Anterior cingulate cortex (tissue), 58 donors: ENCODE measurements around the gene CORO6.

ENCODE experiments used
- DNase-seq, 58 donors: peaks; one replicate each; lab custom pipeline; 2025; lab: John Stamatoyannopoulos, UW

Gene CORO6

DNA sequence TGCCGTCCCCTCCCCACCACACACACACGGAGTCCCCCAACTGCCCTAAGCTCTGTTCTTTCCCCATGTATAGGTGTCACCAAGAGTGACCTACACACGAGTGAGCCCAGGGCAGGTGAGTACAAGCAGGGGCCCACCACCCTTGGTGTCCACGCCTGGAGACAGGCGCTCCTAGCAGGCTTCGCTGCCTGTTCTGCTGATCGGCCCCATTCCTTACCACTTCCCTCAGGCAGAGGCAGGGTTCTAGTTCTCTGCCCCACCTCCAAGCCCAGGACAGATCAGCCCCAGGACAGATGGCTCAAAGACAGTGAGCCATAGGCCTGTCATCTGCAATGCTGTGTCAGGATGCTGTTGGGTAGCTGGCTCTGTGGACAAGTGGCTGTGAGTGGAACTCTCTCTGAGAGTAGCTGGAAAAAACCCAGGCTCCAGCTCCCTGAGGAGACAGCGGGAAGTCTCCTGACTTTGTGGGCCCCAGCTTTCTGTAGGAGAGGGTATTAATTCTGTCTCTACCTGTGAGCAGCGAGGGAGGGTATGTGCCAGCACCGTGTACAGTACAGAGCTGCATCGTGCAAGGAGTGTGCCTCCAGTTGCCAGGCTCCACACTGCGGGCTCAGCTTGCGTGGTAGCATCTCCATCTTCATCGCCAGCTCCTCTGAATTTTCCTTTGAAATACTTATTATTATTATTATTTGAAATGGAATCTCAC is 53.3 kb downstream of the CORO6 start:
- no peak for DNase-seq

DNA sequence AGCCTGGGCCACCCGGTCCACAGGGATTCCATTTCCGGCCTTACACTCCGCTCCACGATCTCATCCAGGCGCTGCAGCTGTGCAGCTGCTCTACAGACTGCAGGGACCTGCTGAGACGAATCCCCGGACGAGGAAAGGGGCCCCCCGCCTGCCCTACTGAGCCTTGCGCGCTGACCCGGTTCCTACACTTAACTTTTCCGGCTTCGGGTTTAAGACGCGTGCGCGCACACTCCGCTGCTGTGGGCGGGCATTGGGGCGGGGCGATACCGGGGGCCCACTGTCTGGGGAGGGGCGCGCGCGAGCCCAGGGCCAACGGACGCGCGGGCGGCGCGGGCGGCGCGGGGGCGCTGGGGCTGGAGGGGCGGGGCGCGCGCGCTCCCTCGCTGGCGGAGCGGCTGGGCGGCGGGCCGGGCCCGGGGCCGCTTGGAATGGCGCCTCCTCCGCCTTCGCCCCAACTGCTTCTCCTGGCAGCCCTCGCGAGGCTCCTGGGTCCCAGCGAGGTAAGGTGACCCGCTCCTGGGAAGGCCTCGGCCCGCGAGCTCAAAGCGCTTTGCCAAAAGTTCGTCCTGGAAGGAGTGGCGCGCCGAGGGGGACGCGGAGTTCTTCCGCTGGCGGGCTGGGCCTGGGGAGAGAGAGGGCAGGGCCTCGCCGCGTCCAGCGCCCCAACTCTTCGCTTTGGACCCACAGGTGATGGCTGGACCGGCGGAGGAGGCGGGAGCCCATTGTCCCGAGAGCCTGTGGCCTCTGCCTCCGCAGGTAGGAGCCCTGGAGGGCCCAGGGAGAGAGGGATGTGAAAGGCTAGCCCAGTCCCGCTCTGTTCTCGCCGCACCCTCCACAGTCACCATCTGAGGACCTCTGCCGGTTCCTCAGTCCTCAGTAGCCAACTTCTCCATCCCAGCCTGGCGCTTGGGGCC is 54.1 kb downstream of the CORO6 start, which contains the start of gene TP53I13:
Gene TP53I13 (plus strand): TSS at position 371 of the 914 bp plus-strand sequence. CDS start 58 bp downstream, at position 429.
- DNase-seq = peak in 48 of 58 donors; percentile 35 to 86 (median 71)

DNA sequence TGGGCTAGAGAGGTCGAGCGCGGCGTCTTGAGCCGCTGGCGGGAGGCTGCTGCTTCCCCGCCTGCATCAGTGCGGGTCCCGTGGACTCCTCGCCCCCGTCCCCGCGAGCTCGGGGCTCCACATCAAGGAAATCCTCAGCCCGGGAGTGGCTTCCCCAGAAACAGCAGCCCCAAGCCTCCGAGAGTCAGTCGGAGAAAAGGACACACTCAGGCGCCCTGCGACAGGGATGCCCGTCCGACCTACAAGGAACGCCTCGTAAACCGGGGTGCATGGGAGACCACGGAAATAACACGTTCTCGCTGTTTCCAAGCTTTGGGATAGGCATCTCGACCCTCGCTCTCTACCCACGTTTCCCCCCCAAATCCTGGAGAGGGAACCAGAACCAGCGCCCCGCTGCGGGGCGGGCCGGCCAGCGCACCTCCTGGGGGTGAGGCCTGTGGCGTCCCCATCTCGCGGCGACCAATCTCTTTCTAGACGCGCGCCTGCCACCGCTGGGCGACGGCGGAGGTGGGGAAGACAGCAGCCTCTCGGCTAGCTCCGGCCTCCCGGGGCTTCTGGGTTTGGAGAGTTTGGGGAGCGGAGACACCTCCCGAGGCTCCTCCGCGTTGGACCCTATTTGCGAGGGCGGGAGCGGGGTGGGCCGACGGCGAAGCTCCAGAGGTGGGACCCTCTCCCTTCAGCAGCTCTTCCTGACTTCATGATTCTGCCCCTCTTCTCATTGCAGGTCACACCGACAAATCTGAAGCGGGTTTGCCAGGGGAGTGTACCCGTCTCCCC is 55.0 kb downstream of the CORO6 start:
- DNase-seq = peak in 18 of 58 donors; percentile 34 to 60 (median 44)

DNA sequence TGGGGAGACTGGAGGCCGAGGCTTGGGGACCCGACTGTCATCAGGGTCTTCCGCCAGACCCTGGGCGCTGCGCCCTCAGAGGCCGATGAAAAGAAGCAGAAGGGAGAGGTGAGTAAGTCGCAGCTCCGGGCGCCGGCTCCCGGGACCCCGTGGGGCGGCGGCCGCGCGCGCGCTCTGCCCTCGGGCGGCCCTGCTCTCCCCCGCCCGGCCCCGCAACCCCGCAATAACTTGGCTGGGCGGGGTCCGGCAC is 55.5 kb downstream of the CORO6 start:
- no peak for DNase-seq

DNA sequence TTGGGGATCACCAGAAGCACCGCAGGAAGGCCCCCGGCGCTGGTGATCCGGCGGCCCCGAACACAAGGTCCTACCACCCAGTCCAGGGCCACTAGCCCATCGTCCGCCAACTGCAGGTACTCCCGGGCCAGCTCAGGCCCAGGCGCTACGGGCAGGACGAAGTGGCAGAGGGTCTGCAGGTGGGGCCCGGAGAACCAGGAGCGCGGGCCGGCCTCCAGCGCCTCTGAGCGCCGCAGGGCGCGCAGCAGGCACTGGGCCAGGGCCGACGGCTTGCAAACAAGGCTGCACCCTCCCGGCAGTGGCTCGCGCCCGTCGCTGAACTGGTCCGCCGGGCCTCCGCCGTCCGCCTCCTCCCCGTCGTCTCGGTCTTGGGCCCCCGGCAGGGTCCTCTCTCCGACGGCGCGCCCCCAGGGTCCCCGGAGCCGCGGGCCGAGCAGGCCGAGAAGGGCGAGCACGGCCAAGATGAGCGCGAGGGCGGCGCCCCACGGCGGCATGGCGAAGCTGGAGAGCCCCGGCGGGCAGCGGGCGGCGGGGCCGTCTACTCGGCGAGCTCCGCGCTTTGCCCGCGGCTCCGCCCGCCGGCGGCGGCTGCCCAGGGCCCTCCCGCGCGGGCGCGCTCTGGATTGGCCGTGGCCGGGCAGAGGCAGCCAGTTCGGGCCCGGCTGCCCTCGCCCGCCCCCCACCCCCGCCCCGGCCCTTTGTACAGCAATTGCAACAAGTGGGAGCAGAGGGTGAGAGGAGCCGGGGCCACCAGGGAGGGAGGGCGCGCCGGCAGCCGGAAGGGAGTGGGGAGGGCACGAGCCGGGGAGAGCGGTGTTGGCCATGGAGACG is 56.0 kb downstream of the CORO6 start, which contains the start of gene ABHD15:
Gene ABHD15 (minus strand): TSS at position 565 of the 831 bp plus-strand sequence. CDS start 71 bp downstream, at position 494.
- peak in 31 of 58 donors; percentile 32 to 74 (median 56) for DNase-seq

DNA sequence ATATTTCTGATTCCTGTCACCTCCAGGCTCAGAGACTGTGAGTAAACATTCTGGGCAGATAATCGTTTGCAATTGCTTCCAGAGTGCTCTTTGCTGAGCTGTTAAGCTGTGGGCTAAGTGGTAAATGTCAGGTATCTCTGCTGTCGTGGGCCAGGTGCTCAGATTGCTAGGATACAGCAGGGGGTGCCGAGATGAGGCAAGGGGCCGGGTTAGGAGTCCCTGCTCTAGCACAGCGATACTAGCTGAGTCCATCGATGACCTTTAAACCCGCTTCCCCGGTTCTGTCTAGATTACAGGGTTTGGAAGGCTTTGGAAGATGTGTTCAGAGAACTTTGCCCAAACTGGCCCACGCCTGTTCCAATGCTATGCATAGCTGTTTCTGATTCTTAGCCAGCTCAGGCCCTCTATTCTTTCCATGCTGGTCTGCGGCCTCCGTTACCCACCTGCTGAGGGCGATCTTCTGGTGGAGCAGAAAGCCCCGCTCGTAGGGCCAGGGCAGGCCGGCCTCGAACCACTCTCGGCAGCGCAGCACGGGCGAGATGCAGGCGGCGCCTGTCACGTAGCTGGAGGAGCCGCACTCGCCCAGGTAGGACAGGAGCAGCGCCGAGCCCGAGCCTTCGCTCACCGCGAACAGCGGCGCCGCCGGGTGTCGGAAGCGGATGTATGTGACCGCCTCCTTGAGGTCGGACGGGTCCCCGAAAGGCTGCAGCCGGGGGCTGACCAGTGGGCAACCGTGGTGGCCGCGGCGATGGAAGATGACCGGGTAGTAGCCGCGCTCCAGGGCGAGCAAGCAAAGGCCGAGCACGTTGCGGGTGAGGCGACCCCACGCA is 56.9 kb downstream of the CORO6 start:
- no peak for DNase-seq
